SK-N-SH (cell line): ENCODE measurements around the gene FEV. TPM values are rescaled to one million over a fixed set of nuclear protein-coding genes. Genes with fewer than 3 reads are reported as not detected.

Experiments
- CTCF ChIA-PET: fragments of 300-600, 350-600 bp; formaldehyde crosslinking; extraction: SDS; loops from one replicate; lab custom pipeline; 2021; lab: Yijun Ruan, JAX
- POLR2A ChIA-PET: fragments of 350-600 bp; sonication (Branson Sonifier 250); formaldehyde crosslinking; extraction: SDS; loops from one replicate; lab custom pipeline; 2020; ENCODE audit warnings: antibody characterized with exemption, inconsistent platforms; lab: Yijun Ruan, JAX
- DNase-seq: peaks from one replicate; pipeline ENCODE4 v3.0.0; 2012
- H2AFZ ChIP-seq: fragments of 200-600 bp; sonication (generic); 2 replicates; pipeline ENCODE4 v1.8.1; 2016; ENCODE audit warnings: antibody characterized with exemption, mild to moderate bottlenecking, low read depth
- H3F3A ChIP-seq: fragments of 200-600 bp; sonication (generic); replicated peaks from 2 replicates; pipeline ENCODE3; 2016; ENCODE audit warnings: antibody characterized with exemption, mild to moderate bottlenecking; ENCODE audit not compliant: insufficient read depth
- H3K27ac ChIP-seq, 2 experiments: fragments of 200-500 bp in 1 of 2; fragments of 200-600 bp in 1 of 2; sonication (Bioruptor generic) in 1 of 2; sonication (generic), shearing (Covaris generic) in 1 of 2; 2 replicates each; pipeline versions ENCODE4 v1.5.1 to v1.6.1; 2014 to 2016; ENCODE audit warnings: low read depth in 2 of 2, inconsistent platforms in 1 of 2, low read length in 1 of 2, mild to moderate bottlenecking in 1 of 2, mixed read lengths in 1 of 2
- H3K27me3 ChIP-seq: fragments of 200-600 bp; sonication (generic), shearing (Covaris generic); 2 replicates; pipeline ENCODE4 v1.6.1; 2016; ENCODE audit warnings: mixed run types; ENCODE audit not compliant: insufficient read depth
- H3K36me3 ChIP-seq, 2 experiments: fragments of 200-500 bp in 1 of 2; fragments of 200-600 bp in 1 of 2; sonication (Bioruptor generic) in 1 of 2; sonication (generic) in 1 of 2; replicated peaks in 1 of 2; 2 replicates each; pipeline versions ENCODE3 to v1.5.1; 2014 to 2016; ENCODE audit warnings: low read length in 1 of 2, mild to moderate bottlenecking in 1 of 2; ENCODE audit not compliant: insufficient read depth in 2 of 2, control insufficient read depth in 1 of 2
- H3K4me1 ChIP-seq, 2 experiments: fragments of 200-500 bp in 1 of 2; fragments of 200-600 bp in 1 of 2; sonication (Bioruptor generic) in 1 of 2; sonication (generic), shearing (Covaris generic) in 1 of 2; 2 replicates each; pipeline versions ENCODE4 v1.5.1 to v1.6.1; 2014 to 2016; ENCODE audit warnings: low read depth in 1 of 2, low read length in 1 of 2, mixed run types in 1 of 2; ENCODE audit not compliant: insufficient read depth in 2 of 2, control insufficient read depth in 1 of 2
- H3K4me2 ChIP-seq: fragments of 200-600 bp; sonication (generic), shearing (Covaris generic); 2 replicates; pipeline ENCODE4 v1.6.1; 2017; ENCODE audit warnings: mixed run types
- H3K4me3 ChIP-seq, 2 experiments: fragments of 200-500 bp in 1 of 2; fragments of 200-600 bp in 1 of 2; sonication (Bioruptor generic) in 1 of 2; sonication (generic), shearing (Covaris generic) in 1 of 2; 2 replicates each; pipeline versions ENCODE4 v1.5.1 to v1.8.1; 2014 to 2016; ENCODE audit warnings: low read depth in 2 of 2, inconsistent platforms in 1 of 2, low read length in 1 of 2, mild to moderate bottlenecking in 1 of 2, mixed read lengths in 1 of 2, moderate library complexity in 1 of 2
- H3K79me2 ChIP-seq: fragments of 200-600 bp; sonication (generic); 2 replicates; pipeline ENCODE4 v1.8.1; 2017; ENCODE audit warnings: mild to moderate bottlenecking; ENCODE audit not compliant: insufficient read depth
- H3K9ac ChIP-seq: fragments of 200-600 bp; sonication (generic); 2 replicates; pipeline ENCODE4 v1.6.1; 2017; ENCODE audit warnings: mixed run types
- H3K9me2 ChIP-seq: fragments of 200-600 bp; sonication (generic); 2 replicates; pipeline ENCODE4 v1.6.1; 2017; ENCODE audit warnings: mixed run types
- H3K9me3 ChIP-seq: fragments of 200-600 bp; sonication (generic); 2 replicates; pipeline ENCODE4 v1.6.1; 2017; ENCODE audit warnings: mixed run types, mild to moderate bottlenecking, moderate library complexity
- H4K20me1 ChIP-seq: fragments of 200-600 bp; sonication (generic); 2 replicates; pipeline ENCODE4 v1.6.1; 2017; ENCODE audit warnings: mild to moderate bottlenecking, mixed run types; ENCODE audit not compliant: insufficient read depth
- CHD2 ChIP-seq: fragments of 150-350 bp; IDR thresholded peaks from 2 replicates; pipeline ENCODE4 v1.6.1; 2018; ENCODE audit warnings: low read length; ENCODE audit not compliant: partially characterized antibody
- EP300 ChIP-seq, 2 experiments: IDR thresholded peaks; 2 replicates each; pipeline versions ENCODE4 v1.4.0 to v1.6.1; 2012; ENCODE audit warnings: borderline replicate concordance in 1 of 2, low read depth in 1 of 2, low read length in 1 of 2
- FOSL2 ChIP-seq: IDR thresholded peaks from 2 replicates; pipeline ENCODE4 v1.4.0; 2012; ENCODE audit warnings: low read depth, mild to moderate bottlenecking, moderate library complexity, borderline replicate concordance
- FOXM1 ChIP-seq: IDR thresholded peaks from 2 replicates; pipeline ENCODE4 v1.4.0; 2012; ENCODE audit warnings: low read depth, mild to moderate bottlenecking
- GATA2 ChIP-seq: sonication (generic); formaldehyde crosslinking; IDR thresholded peaks from 2 replicates; pipeline ENCODE4 v1.5.0; 2020; ENCODE audit warnings: mild to moderate bottlenecking, missing genetic modification reagents
- JUND ChIP-seq: IDR thresholded peaks from 2 replicates; pipeline ENCODE4 v1.4.0; 2012
- MAX ChIP-seq: IDR thresholded peaks from 2 replicates; pipeline ENCODE4 v1.4.0; 2012; ENCODE audit warnings: low read depth
- MXI1 ChIP-seq: IDR thresholded peaks from 2 replicates; pipeline ENCODE4 v1.6.1; 2012; ENCODE audit warnings: mild to moderate bottlenecking, low read depth, low read length, improper control_type of control experiment
- NFIC ChIP-seq: IDR thresholded peaks from 2 replicates; pipeline ENCODE4 v1.4.0; 2012; ENCODE audit warnings: borderline replicate concordance
- NRF1 ChIP-seq: IDR thresholded peaks from 2 replicates; pipeline ENCODE4 v1.6.1; 2012; ENCODE audit warnings: low read depth, mild to moderate bottlenecking, low read length
- PBX3 ChIP-seq: IDR thresholded peaks from 2 replicates; pipeline ENCODE4; 2012
- RXRA ChIP-seq: IDR thresholded peaks from 2 replicates; pipeline ENCODE4 v1.4.0; 2012; ENCODE audit warnings: low read depth, mild to moderate bottlenecking, borderline replicate concordance
- SIN3A ChIP-seq: IDR thresholded peaks from 2 replicates; pipeline ENCODE4 v1.6.1; 2012; ENCODE audit warnings: low read depth, mild to moderate bottlenecking, low read length, moderate library complexity, borderline replicate concordance
- SMC3 ChIP-seq: IDR thresholded peaks from 2 replicates; pipeline ENCODE4 v1.6.1; 2012; ENCODE audit warnings: low read depth, low read length, improper control_type of control experiment
- TCF12 ChIP-seq: IDR thresholded peaks from 2 replicates; pipeline ENCODE4 v1.4.0; 2012
- USF1 ChIP-seq: IDR thresholded peaks from 2 replicates; pipeline ENCODE4 v1.4.0; 2012; ENCODE audit warnings: low read depth, borderline replicate concordance
- WGBS: methylation state at CpG from one replicate; pipeline ENCODE4 v1.1.6; 2017; ENCODE audit warnings: low lambda C conversion rate; 5-methylcytosine and 5-hydroxymethylcytosine counted together
- polyA plus RNA-seq, 3 experiments: library from polyadenylated mRNA; depleted of rRNA; stranded (reverse); fragments of >200 nt; gene quantifications; 2 replicates each; pipeline ENCODE4 v1.2.3, GENCODE V29; 2012
- TF ChIP-seq, protein P1 (sequence below): IDR thresholded peaks from 2 replicates; pipeline ENCODE4 v1.4.0; 2012; ENCODE audit warnings: low read depth, borderline replicate concordance
- TF ChIP-seq, protein P2 (sequence below): fragments of 200-600 bp; sonication (generic); IDR thresholded peaks from 2 replicates; pipeline ENCODE4 v1.6.1; 2017; ENCODE audit warnings: antibody characterized with exemption, mild to moderate bottlenecking, moderate library complexity

FEV gene
- polyA plus RNA-seq, 1 of the 3 experiments (the other 2 are of a cell fraction): 0.53 TPM

DNA sequence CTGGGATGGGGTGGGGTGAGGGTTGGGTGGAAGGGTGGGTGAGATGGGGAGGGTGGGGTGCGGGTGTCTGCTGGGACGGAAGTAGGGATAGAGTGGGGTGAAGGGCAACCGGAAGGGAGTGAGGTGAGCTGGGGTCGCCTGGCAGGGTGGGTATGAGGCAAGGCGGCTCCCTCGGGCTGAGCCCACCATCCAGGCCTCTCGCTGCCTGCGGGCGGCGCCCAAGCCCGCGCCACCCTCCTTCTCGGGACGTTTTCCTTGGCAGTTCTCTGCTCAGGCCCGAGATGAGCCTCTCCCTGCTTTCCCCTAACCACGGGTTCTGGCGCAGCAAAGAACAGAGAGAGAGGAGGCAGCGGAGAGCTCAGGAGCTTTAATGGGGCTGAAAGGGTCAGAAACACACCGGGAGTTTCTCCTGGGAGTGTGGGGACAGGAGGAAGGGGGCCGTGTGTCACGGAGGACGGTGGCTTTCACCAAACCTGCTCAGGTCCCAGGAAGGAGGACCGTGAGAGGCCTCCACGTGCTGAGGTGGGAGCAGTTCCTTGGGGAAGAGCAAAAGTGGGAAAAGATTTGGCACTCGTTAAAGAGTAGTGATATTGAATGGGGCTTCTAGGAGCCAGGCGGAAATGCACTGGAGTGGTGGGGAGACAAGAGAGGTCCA lies 4.1 kb downstream of the FEV start:
- no peaks in the 10 kb centered on the region for H3K9me3 ChIP-seq
- ChIA-PET CTCF (interaction anchor here (0.6 to 12.4 kb wide), 79 partner anchors 8 to 314 kb away, joined by 3 to 208 read pairs (median 5); partner anchors contain the start of genes CDK5R2, CFAP65, CRYBA2 and GLB1L), POLR2A (interaction anchor here (0.6 to 6.4 kb wide), 4 partner anchors 14 to 139 kb away, joined by 3 to 89 read pairs (median 6); no protein-coding TSS in a partner anchor)
- TF ChIP-seq PBX3 (no peak), GATA2 (CRISPR knock-in tag) (no peak), TCF12 (no peak), NRF1 (no peak), NFIC (no peak), USF1 (no peak), MXI1 (no peak)
- TF ChIP-seq, protein P1, sequence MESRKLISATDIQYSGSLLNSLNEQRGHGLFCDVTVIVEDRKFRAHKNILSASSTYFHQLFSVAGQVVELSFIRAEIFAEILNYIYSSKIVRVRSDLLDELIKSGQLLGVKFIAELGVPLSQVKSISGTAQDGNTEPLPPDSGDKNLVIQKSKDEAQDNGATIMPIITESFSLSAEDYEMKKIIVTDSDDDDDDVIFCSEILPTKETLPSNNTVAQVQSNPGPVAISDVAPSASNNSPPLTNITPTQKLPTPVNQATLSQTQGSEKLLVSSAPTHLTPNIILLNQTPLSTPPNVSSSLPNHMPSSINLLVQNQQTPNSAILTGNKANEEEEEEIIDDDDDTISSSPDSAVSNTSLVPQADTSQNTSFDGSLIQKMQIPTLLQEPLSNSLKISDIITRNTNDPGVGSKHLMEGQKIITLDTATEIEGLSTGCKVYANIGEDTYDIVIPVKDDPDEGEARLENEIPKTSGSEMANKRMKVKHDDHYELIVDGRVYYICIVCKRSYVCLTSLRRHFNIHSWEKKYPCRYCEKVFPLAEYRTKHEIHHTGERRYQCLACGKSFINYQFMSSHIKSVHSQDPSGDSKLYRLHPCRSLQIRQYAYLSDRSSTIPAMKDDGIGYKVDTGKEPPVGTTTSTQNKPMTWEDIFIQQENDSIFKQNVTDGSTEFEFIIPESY: no peak
- H2AFZ ChIP-seq: no peak overlapping the region
- H3K4me2 ChIP-seq: no peak overlapping the region
- DNase-seq: peak; percentile 37
- no peaks in the 10 kb centered on the region for H3K79me2 ChIP-seq
- no peaks in the 10 kb centered on the region for H4K20me1 ChIP-seq
- 70% methylated on average over 24 of the region's 26 CpGs for WGBS
- no peak overlapping the region for H3K4me3 ChIP-seq
- no peaks in the 10 kb centered on the region for H3K9me2 ChIP-seq
- H3K4me1 ChIP-seq: peaks cover 0 to 28% of the 10 kb centered on the region in 2 experiments; a peak in 1 of 4 replicates
- H3K9ac ChIP-seq: no peak overlapping the region
- H3K27me3 ChIP-seq: peaks cover 31% of the 10 kb centered on the region
- H3K36me3 ChIP-seq: no peaks in the 10 kb centered on the region
- no peaks in the 10 kb centered on the region for H3F3A ChIP-seq
- no peak overlapping the region for H3K27ac ChIP-seq

GRCh38 chr2:218979846-218980734 lies 4.9 kb downstream of the FEV start:
- Histone ChIP-seq H3K4me1 (peaks cover 0 to 28% of the 10 kb centered on the region in 2 experiments; a peak in 1 of 4 replicates), H3K9me2 (no peaks in the 10 kb centered on the region), H3K36me3 (no peaks in the 10 kb centered on the region), H3K79me2 (no peaks in the 10 kb centered on the region), H4K20me1 (no peaks in the 10 kb centered on the region), H3K27ac (peak overlapping the region in 1 of 2 experiments; percentile 69; a peak in 2 of 4 replicates), H3K9ac (no peak overlapping the region), H3K9me3 (no peaks in the 10 kb centered on the region), H3K4me3 (peak overlapping the region; percentile 45 to 75), H3K27me3 (peaks cover 28% of the 10 kb centered on the region), H2AFZ (peak overlapping the region; percentile 85; the same call in 1 of the 2 replicates), H3K4me2 (peak overlapping the region; percentile 85), H3F3A (no peaks in the 10 kb centered on the region)
- DNase-seq: peak; percentile 88
- 25% methylated on average over 28 of the region's 39 CpGs for WGBS
- ChIA-PET POLR2A (interaction anchor here (0.6 to 6.4 kb wide), 6 partner anchors 13 to 143 kb away, joined by 3 to 89 read pairs (median 4); no protein-coding TSS in a partner anchor), CTCF (interaction anchor here (0.6 to 12.4 kb wide), 87 partner anchors 8 to 373 kb away, joined by 3 to 208 read pairs (median 5); partner anchors contain the start of genes CDK5R2, CFAP65, CRYBA2 and DNAJB2)
- TF ChIP-seq, protein P2, sequence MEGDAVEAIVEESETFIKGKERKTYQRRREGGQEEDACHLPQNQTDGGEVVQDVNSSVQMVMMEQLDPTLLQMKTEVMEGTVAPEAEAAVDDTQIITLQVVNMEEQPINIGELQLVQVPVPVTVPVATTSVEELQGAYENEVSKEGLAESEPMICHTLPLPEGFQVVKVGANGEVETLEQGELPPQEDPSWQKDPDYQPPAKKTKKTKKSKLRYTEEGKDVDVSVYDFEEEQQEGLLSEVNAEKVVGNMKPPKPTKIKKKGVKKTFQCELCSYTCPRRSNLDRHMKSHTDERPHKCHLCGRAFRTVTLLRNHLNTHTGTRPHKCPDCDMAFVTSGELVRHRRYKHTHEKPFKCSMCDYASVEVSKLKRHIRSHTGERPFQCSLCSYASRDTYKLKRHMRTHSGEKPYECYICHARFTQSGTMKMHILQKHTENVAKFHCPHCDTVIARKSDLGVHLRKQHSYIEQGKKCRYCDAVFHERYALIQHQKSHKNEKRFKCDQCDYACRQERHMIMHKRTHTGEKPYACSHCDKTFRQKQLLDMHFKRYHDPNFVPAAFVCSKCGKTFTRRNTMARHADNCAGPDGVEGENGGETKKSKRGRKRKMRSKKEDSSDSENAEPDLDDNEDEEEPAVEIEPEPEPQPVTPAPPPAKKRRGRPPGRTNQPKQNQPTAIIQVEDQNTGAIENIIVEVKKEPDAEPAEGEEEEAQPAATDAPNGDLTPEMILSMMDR: peak; percentile 98
- TF ChIP-seq NRF1 (0 out of 2 replicates have a peak, but pooled peaks have one; percentile 19), SMC3 (peak; percentile 59), JUND (no peak), RXRA (no peak), EP300 (IDR thresholded peaks at IDR 0.05; ENCODE audit: borderline replicate concordance in 1 of 2, low read depth in 1 of 2, low read length in 1 of 2) (no peak), CHD2 (peak; percentile 55), NFIC (no peak), FOXM1 (no peak), TCF12 (no peak), GATA2 (CRISPR knock-in tag) (no peak), SIN3A (no peak), FOSL2 (no peak), MAX (no peak)
